ENCODE data around the gene BEND5. TPM values are rescaled to one million over a fixed set of nuclear protein-coding genes. Genes with fewer than 3 reads are reported as not detected.

The BEND5 gene
- total RNA-seq, 1 donor from 2014 or later, result 1.7 TPM

DNA sequence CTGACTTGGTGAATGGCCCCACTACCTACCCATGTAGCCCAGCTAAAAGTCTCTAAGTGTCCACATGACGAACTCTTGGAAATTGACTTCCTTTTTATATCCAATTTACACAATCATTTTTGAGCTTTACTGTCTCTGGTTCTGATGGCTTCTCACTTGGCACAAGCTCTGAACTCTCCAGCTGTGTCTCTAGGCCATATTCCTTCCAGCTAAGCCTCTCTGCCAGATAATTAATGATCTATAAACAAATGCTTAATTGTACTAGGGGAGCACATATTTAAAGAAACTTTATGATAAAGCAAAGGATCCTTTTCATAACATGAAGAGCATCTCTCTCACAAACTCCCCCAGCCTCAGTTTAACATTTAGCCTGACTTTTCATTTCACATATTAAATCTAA, 16.3 kb upstream of the BEND5 start:
- no peaks in the 10 kb centered on the region for H3K4me1 Mint-ChIP-seq (ENCODE audit: unreplicated experiment)
- no peak for DNase-seq (ENCODE audit: extremely low spot score, unreplicated experiment)
- H3K27me3 Mint-ChIP-seq (ENCODE audit: unreplicated experiment), result no peaks in the 10 kb centered on the region
- H3K36me3 Mint-ChIP-seq (ENCODE audit: unreplicated experiment), result no peaks in the 10 kb centered on the region
- no peak overlapping the region for H3K27ac Mint-ChIP-seq (ENCODE audit: unreplicated experiment)
- TF ChIP-seq, protein P1, sequence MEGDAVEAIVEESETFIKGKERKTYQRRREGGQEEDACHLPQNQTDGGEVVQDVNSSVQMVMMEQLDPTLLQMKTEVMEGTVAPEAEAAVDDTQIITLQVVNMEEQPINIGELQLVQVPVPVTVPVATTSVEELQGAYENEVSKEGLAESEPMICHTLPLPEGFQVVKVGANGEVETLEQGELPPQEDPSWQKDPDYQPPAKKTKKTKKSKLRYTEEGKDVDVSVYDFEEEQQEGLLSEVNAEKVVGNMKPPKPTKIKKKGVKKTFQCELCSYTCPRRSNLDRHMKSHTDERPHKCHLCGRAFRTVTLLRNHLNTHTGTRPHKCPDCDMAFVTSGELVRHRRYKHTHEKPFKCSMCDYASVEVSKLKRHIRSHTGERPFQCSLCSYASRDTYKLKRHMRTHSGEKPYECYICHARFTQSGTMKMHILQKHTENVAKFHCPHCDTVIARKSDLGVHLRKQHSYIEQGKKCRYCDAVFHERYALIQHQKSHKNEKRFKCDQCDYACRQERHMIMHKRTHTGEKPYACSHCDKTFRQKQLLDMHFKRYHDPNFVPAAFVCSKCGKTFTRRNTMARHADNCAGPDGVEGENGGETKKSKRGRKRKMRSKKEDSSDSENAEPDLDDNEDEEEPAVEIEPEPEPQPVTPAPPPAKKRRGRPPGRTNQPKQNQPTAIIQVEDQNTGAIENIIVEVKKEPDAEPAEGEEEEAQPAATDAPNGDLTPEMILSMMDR (IDR thresholded peaks at IDR 0.05), result no peak
- H3K4me3 Mint-ChIP-seq (ENCODE audit: unreplicated experiment), result no peak overlapping the region
- no peaks in the 10 kb centered on the region for H3K9me3 Mint-ChIP-seq (ENCODE audit: unreplicated experiment)

- no peaks in the 10 kb centered on the region for H3K36me3 Mint-ChIP-seq (ENCODE audit: unreplicated experiment)
- no peaks in the 10 kb centered on the region for H3K27me3 Mint-ChIP-seq (ENCODE audit: unreplicated experiment)
- TF ChIP-seq, protein P1 (IDR thresholded peaks at IDR 0.05), result no peak
- no peaks in the 10 kb centered on the region for H3K4me1 Mint-ChIP-seq (ENCODE audit: unreplicated experiment)
- H3K4me3 Mint-ChIP-seq (ENCODE audit: unreplicated experiment), result no peak overlapping the region
- H3K9me3 Mint-ChIP-seq (ENCODE audit: unreplicated experiment), result peaks cover under 1% of the 10 kb centered on the region
- DNase-seq (ENCODE audit: extremely low spot score, unreplicated experiment), result no peak
- H3K27ac Mint-ChIP-seq (ENCODE audit: unreplicated experiment), result no peak overlapping the region
Observed at GRCh38 chr1:48790397-48790796, 13.7 kb upstream of the BEND5 start.

DNA sequence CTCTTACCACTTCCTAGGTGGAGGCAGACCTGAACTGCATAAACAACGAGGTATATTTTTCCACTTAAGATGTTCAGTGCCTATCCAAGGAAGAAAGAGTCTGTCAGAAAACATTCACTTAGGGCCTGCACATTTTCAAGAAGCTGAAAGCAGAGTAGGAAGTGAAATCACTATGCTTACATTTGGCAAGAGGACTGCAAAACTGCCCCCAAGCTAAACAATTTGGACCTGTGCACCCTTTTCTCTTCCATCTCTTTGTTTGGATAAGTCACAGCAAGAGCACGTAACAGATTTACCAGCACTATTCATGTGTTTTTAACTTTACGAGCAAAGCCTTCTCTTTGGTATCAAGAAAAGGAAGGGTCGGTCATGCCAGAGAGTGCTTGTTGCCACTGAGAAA, 13.2 kb upstream of the BEND5 start:
- TF ChIP-seq, protein P1 (IDR thresholded peaks at IDR 0.05), result no peak
- Mint-ChIP-seq H3K4me1 (ENCODE audit: unreplicated experiment) (no peaks in the 10 kb centered on the region), H3K4me3 (ENCODE audit: unreplicated experiment) (no peak overlapping the region), H3K36me3 (ENCODE audit: unreplicated experiment) (no peaks in the 10 kb centered on the region), H3K9me3 (ENCODE audit: unreplicated experiment) (peaks cover 6% of the 10 kb centered on the region), H3K27ac (ENCODE audit: unreplicated experiment) (no peak overlapping the region), H3K27me3 (ENCODE audit: unreplicated experiment) (no peaks in the 10 kb centered on the region)
- no peak for DNase-seq (ENCODE audit: extremely low spot score, unreplicated experiment)

DNA sequence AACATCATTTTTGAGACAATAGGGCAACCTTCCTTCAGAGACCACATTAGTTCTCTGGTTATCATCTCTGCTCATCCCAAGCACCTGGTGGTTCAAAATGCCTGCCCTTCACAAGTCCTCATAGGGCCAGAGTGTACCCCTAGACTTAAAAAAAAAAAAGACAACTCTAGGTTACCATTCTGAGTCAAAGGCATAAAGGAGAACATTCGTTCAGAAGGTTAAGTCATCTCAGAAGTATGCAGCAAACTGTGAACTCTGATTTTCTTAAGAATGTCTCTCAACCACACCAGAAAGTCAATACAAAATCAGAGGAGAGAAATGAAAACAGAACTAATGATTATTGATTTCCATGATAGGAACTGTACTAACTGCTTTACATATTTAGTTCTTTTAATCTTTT, 9.2 kb upstream of the BEND5 start:
- Mint-ChIP-seq H3K27me3 (ENCODE audit: unreplicated experiment) (no peaks in the 10 kb centered on the region), H3K36me3 (ENCODE audit: unreplicated experiment) (no peaks in the 10 kb centered on the region), H3K4me3 (ENCODE audit: unreplicated experiment) (no peak overlapping the region), H3K4me1 (ENCODE audit: unreplicated experiment) (no peaks in the 10 kb centered on the region), H3K9me3 (ENCODE audit: unreplicated experiment) (peaks cover 11% of the 10 kb centered on the region), H3K27ac (ENCODE audit: unreplicated experiment) (no peak overlapping the region)
- TF ChIP-seq, protein P1 (IDR thresholded peaks at IDR 0.05), result no peak
- DNase-seq (ENCODE audit: extremely low spot score, unreplicated experiment), result no peak

DNA sequence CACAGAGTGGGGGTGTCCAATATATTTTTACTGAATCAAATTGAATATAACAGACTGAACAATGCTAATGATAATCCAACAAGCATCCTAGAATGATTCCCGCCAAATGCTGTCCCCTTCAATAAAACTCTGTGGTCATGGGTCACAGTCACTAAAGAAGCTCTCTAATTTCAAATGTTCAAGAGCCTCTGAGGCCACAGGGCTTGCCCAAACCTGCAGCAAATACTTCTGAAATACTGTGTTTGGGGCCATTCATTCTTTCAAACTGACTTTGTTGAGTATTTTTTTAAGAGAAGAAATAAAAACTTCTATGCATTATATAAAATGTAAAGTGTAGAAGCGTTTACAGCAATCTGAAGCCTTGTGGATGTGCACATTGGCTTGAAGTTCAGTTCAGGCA, 7.6 kb upstream of the BEND5 start:
- DNase-seq (ENCODE audit: extremely low spot score, unreplicated experiment), result no peak
- Mint-ChIP-seq H3K9me3 (ENCODE audit: unreplicated experiment) (peaks cover 11% of the 10 kb centered on the region), H3K4me3 (ENCODE audit: unreplicated experiment) (no peak overlapping the region), H3K36me3 (ENCODE audit: unreplicated experiment) (no peaks in the 10 kb centered on the region), H3K27ac (ENCODE audit: unreplicated experiment) (no peak overlapping the region), H3K27me3 (ENCODE audit: unreplicated experiment) (no peaks in the 10 kb centered on the region), H3K4me1 (ENCODE audit: unreplicated experiment) (no peaks in the 10 kb centered on the region)
- TF ChIP-seq, protein P1 (IDR thresholded peaks at IDR 0.05), result no peak
